IPS-18a (cell line): ENCODE results near the gene GALNTL6.
A peak's percentile ranks its signal among the peaks of the same experiment; 100 is the strongest.

Experiments
- H3K27ac ChIP-seq: one replicate; pipeline ENCODE4 v1.5.1; 2013; ENCODE audit warnings: low read length
- H3K27me3 ChIP-seq: one replicate; pipeline ENCODE4 v1.6.1; 2013; ENCODE audit warnings: mild to moderate bottlenecking, low read length; ENCODE audit not compliant: control insufficient read depth, insufficient read depth
- H3K36me3 ChIP-seq: one replicate; pipeline ENCODE4 v1.6.1; 2013; ENCODE audit warnings: low read depth, low read length; ENCODE audit not compliant: control insufficient read depth
- H3K4me1 ChIP-seq: one replicate; pipeline ENCODE4 v1.6.1; 2013; ENCODE audit warnings: low read depth, low read length; ENCODE audit not compliant: control insufficient read depth
- H3K4me3 ChIP-seq: one replicate; pipeline ENCODE4 v1.5.1; 2013; ENCODE audit warnings: low read length
- H3K9ac ChIP-seq: one replicate; pipeline ENCODE4 v1.6.1; 2013; ENCODE audit warnings: mild to moderate bottlenecking, low read length, moderate library complexity
- H3K9me3 ChIP-seq: one replicate; pipeline ENCODE4 v1.6.1; 2013; ENCODE audit warnings: low read depth, low read length; ENCODE audit not compliant: control insufficient read depth

Gene GALNTL6

DNA sequence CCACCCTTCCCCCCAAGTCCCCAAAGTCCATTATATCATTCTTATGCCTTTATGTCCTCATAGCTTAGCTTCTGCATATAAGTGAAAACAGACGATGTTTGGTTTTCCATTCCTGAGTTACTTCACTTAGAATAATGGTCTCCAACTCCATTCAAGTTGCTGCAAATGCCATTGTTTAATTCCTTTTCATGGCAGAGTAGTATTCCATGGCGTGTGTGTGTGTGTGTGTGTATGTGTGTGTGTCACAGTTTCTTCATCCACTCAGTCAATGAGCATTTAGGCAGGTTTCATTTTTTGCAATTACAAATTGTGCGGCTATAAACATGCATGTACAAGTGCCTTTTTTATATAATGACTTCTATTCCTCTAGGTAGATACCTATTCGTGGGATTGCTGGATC lies 1248.0 kb downstream of the GALNTL6 start:
- Histone ChIP-seq H3K27me3 (no peaks in the 10 kb centered on the region), H3K4me3 (no peak overlapping the region), H3K4me1 (peaks cover 6% of the 10 kb centered on the region), H3K9ac (no peak overlapping the region), H3K27ac (no peak overlapping the region), H3K9me3 (no peaks in the 10 kb centered on the region), H3K36me3 (no peaks in the 10 kb centered on the region)

- Histone ChIP-seq H3K9me3 (peaks cover 9% of the 10 kb centered on the region), H3K4me1 (peaks cover 29% of the 10 kb centered on the region), H3K9ac (peak overlapping the region; percentile 37), H3K36me3 (no peaks in the 10 kb centered on the region), H3K27ac (peak overlapping the region; percentile 60), H3K27me3 (no peaks in the 10 kb centered on the region), H3K4me3 (peak overlapping the region; percentile 29)
Observed at GRCh38 chr4:173073939-173074500, 1260.8 kb downstream of the GALNTL6 start.

DNA sequence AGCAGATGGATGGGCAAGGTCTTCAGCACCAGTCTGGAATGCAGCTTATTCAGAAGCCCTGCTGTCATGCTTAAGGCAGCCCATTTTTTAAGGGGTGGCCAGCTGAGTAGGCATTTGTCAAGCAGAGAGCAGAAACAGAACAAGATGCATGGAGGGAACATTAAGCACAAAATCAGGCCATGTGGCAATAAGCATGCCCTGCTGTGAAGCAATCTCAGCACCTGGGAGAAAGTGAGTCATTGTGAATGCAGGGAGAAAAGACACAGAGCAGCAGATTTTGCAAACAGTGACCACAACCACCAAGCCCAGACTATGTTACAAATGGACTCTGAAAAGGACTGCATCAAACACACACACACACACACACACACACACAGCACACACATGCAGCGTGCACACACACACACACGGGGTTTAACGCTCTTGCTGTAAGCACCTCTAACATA lies 1261.3 kb downstream of the GALNTL6 start:
- H3K9me3 ChIP-seq = peaks cover 4% of the 10 kb centered on the region
- no peaks in the 10 kb centered on the region for H3K36me3 ChIP-seq
- H3K4me1 ChIP-seq = peaks cover 29% of the 10 kb centered on the region
- peak overlapping the region; percentile 11 for H3K4me3 ChIP-seq
- no peaks in the 10 kb centered on the region for H3K27me3 ChIP-seq
- peak overlapping the region; percentile 37 for H3K9ac ChIP-seq
- H3K27ac ChIP-seq = peak overlapping the region; percentile 63

DNA sequence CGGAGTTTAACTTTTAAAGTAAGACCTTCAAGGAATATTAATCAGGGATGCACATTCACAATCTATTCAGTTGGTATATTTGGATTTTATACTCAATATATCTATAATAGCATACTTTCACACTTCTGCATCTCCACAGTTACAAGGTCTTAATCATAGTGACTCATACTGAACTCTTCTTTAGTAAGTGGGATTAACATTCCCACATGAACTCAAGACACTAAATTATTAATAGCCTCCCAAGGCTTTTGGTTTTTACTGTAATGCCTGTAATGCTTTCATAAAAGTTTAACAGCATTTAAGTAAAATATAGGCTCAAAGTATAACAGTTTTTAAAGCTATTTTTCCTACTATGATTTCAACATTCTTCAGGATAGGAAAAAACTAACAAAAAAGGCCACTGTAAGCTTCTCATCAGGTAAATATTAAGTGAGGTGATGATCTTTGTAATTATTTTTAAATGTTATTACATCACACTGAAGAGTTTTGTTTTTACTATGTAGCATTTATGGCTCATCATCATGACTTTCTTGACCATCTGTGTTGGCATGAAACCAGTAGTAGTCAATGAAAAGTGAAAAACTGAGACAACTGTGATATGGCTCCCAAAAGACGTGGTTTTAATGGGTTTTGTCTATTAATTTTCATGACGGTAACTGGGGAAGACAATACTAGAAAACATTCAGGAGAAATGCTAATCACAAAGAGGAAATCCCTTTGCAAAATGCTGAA lies 1263.9 kb downstream of the GALNTL6 start:
- no peaks in the 10 kb centered on the region for H3K36me3 ChIP-seq
- H3K27ac ChIP-seq = no peak overlapping the region
- no peak overlapping the region for H3K9ac ChIP-seq
- no peak overlapping the region for H3K4me3 ChIP-seq
- H3K27me3 ChIP-seq = no peaks in the 10 kb centered on the region
- H3K9me3 ChIP-seq = no peaks in the 10 kb centered on the region
- H3K4me1 ChIP-seq = peaks cover 29% of the 10 kb centered on the region

- no peaks in the 10 kb centered on the region for H3K36me3 ChIP-seq
- peaks cover 32% of the 10 kb centered on the region for H3K4me1 ChIP-seq
- no peaks in the 10 kb centered on the region for H3K9me3 ChIP-seq
- H3K27me3 ChIP-seq = no peaks in the 10 kb centered on the region
- H3K9ac ChIP-seq = no peak overlapping the region
- no peak overlapping the region for H3K27ac ChIP-seq
- no peak overlapping the region for H3K4me3 ChIP-seq
Observed at GRCh38 chr4:173088144-173088543, 1274.9 kb downstream of the GALNTL6 start.
